HG02852 (cell line): Measurements from ENCODE around the gene MORC3.
"Not testable (repeated sequence)": the region's sequence is repeated elsewhere in the genome, so short reads cannot be mapped to it uniquely, and the experiment has no call there.

Experiments used
- ATAC-seq: cut with Tn5 transposase; IDR thresholded peaks from one replicate; pipeline ENCODE4 v1.9.1; 2021; ENCODE audit warnings: mild to moderate bottlenecking, moderate library complexity; ENCODE audit not compliant: unreplicated experiment

Gene MORC3, protein sequence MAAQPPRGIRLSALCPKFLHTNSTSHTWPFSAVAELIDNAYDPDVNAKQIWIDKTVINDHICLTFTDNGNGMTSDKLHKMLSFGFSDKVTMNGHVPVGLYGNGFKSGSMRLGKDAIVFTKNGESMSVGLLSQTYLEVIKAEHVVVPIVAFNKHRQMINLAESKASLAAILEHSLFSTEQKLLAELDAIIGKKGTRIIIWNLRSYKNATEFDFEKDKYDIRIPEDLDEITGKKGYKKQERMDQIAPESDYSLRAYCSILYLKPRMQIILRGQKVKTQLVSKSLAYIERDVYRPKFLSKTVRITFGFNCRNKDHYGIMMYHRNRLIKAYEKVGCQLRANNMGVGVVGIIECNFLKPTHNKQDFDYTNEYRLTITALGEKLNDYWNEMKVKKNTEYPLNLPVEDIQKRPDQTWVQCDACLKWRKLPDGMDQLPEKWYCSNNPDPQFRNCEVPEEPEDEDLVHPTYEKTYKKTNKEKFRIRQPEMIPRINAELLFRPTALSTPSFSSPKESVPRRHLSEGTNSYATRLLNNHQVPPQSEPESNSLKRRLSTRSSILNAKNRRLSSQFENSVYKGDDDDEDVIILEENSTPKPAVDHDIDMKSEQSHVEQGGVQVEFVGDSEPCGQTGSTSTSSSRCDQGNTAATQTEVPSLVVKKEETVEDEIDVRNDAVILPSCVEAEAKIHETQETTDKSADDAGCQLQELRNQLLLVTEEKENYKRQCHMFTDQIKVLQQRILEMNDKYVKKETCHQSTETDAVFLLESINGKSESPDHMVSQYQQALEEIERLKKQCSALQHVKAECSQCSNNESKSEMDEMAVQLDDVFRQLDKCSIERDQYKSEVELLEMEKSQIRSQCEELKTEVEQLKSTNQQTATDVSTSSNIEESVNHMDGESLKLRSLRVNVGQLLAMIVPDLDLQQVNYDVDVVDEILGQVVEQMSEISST

DNA sequence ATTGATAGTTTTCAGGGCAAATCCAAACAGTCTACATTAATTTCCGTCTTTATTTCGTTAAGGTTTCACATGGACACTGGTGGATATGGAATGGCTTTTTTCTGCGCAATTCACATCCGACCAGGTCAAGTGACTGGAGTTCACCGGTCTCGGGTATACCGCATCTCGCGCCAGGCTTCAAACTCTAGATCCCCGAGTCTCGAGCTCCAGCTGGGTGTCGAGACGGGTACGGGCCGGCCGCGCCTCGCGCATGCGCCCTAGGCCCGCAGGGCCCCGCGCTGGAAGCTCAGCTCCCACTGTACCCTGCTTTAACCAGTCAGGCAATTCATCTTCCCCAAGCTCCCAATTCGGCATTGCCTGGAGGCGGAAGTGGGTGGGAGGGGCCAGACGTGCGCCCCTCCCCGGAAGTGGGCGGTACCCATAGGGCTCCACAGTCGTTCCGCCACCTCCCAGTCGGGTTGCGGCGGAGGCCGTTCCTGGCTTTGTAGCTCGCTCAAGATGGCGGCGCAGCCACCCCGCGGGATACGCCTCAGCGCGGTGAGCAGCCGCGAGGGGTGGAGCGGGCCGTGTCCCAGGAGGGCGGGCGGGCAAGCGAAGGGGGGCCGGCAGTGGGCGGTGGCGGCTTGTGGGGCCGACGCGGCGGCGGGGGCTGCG lies at the start of gene MORC3:
Gene MORC3, plus strand, starts transcription at position 431 of the 654 bp plus-strand sequence. Its CDS starts 68 bp downstream, at position 499.
- ATAC-seq: peak; percentile 87

DNA sequence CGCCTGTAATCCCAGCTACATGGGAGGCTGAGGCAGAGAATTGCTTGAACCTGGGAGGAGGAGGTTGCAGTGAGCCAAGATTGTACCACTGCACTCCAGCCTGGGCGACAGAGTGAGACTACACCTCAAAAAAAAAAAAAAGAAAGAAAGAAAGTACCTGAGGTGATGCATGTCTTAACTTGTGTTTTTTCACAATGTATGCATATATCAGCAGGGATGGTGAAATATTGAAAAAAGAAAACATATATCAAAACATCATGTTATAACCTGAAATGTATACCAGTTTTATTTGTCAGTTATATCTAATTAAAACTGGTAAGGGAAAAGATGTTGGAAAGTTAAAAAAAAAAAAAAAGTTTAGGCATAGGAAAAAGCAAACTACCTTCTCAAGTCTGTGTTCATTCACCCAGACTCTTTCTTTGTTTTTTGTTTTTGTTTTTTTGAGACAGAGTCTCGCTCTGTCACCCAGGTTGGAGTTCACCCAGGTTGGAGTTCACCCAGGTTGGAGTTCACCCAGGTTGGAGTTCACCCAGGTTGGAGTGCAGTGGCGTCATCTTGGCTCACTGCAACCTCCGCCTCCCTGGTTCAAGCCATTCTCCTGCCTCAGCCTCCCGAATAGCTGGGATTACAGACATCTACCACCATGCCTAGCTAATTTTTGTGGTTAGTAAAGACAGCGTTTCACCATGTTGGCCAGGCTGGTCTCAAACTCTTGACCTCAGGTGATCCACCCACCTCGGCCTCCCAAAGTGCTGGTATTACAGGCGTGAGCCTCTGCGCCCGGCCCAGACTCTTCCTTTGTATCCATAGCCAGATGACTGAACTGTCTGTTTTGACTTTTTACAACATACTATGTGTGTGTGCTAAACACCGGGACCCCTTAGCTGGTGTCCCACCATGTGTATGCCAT lies 49.0 kb upstream of the MORC3 start:
- ATAC-seq: not testable (repeated sequence)

DNA sequence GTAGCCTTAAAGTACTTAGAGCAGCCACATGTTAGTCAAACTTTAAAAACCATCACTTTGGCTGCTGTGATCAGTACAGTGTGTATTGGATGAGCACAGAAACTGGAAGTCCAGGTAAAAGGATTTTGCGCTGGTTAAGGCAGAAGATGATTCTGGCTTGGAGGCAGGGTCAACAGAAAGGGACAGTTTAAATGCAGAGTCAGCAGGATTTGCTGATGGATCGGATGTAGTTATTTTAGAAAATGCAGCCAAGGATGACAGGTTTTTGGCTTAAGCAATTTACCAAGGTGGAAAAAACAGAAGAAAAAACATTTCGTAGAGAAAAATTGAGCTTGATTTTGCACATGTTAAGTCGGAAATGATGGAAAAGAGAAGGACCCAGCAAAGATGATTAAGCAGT lies 45.9 kb upstream of the MORC3 start:
- no peak for ATAC-seq

DNA sequence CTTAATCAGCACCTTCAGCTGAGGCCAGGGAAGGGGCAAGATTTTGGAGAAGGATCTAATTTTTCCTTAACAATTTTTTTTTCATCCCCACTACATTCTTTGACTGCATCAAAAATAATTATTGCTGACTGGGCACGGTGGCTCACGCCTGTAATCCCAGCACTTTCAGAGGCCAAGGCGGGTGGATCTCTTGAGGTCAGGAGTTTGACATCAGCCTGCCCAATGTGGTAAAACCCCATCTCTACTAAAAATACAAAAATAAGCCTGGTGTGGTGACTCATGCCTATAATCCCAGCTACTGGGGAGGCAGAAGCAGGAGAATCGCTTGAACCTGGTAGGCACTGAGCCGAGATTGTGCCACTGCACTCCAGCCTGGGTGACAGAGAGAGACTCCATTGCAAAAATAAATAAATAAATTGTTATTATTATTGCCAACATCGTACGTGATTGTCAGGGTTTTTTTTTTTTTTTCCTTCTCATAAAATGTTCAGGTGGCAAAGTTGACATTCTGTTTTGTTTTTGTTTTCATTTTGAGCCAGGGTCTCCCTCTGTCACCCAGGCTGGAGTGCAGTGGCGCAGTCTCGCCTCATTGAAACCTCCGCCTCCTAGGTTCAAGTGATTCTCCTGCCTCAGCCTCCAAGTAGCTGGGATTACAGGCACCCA lies 37.3 kb upstream of the MORC3 start:
- ATAC-seq: no peak

DNA sequence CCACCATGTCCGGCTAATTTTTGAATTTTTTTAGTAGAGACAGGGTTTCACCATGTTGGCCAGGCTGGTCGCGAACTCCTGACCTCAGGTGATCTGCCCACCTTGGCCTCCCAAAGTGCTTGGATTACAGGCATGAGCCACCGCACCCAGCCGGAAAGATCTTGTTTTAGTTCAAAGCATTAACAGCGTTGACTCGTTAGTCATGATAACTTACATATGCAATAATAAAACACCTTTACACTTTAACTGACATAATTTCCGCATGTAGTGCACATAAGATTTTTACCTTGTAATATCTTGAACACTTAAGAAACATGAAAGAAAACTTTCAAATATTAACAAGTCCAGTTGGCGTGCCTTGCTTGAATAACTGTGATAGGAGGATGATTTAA lies 36.8 kb upstream of the MORC3 start:
- not testable (repeated sequence) for ATAC-seq

DNA sequence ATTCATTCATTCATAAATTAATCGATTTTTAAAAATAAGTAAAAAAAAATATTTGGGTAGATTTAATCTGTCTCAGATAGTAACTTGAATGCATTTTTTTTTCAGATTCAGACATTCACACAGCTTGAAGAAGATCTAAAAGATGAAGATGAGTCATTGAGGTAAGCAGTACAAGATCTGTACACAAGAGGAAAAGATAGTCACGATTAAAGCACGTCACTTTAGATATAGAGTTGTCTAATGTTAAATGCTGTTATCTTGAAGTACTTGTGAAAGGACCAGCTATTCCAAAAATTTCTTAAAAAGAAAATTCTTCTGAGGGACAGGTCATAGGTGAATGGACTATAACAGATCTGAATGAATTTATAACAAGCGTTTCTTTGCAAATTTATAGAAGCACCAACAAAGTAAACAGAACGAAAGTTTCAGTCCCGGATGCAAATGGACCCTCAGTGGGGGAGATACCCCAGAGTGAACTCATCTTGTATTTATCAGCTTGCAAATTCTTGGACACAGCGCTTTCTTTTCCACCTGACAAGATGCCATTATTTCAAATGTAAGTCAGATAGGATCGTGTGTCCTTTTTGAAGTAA lies 31.2 kb upstream of the MORC3 start:
- no peak for ATAC-seq

DNA sequence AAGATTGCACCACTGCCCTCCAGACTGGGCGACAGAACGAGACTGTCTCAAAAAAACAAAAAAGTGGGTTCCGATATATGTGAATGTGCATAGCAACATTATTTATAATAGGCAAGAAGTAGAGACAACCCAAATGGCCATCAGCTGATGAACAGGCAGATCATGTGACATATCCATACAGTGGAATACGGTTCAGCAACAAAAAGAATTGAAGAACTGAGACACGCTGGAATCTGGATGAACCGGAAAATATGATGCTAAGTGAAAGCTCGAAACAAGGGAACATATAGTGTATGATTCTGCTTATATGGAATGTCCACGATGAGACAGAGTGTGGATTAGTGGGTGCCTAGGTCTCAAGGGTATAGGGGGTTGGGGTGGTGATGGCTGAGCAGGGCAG lies 28.5 kb upstream of the MORC3 start:
- no peak for ATAC-seq

DNA sequence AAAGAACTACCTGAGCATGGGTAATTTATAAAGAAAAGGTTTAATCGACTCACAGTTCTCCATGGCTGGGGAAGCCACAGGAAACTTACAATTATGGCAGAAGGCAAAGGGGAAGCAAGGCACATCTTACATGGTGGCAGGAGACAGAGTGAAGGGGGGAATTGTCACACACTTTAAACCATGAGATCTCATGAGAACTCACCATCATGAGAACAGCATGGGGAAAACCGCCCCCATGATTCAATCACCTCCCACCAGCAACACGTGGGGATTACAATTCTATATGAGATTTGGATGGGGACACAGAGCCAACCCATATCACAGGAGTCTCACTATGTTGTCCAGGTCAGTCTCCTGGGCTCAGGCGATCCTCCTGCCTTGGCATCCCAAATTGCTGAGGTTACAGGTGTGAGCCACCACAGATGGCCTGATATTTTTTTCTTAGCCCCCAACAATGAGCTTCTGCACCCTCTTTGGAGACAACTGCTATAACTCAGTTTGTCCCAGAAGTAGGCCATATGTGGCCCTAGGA lies 22.5 kb upstream of the MORC3 start:
- no peak for ATAC-seq

DNA sequence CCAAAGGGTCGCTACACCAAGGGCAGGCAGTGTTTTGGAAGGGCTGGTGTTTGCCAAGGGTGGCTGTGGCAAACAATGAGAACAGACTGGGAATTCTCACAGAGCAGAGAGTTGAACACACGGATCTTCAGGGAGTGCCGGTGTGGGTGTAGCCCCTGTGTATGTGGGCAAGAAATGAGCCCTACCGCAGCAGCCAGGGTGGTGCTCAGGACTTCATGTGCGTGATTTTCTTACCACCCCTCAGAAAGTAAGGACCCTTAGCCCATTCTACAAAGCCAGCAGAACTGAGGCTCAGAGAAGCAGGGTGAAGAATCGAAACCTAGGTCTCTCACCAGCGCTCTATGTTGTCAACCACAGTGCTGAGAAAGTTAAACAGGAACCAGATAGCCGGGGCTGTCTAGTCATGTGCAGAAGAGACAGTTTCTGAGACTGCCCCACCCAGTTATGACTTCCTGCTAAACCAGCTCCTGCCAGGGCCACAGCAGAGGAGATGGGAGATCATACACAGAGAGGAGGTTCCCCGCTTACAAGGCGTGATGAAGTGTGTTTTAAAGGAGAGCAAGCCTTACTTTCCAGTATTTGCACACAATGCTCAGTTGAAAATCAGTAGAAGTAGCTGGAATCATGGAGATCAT lies 21.9 kb upstream of the MORC3 start:
- ATAC-seq: peak; percentile 98

DNA sequence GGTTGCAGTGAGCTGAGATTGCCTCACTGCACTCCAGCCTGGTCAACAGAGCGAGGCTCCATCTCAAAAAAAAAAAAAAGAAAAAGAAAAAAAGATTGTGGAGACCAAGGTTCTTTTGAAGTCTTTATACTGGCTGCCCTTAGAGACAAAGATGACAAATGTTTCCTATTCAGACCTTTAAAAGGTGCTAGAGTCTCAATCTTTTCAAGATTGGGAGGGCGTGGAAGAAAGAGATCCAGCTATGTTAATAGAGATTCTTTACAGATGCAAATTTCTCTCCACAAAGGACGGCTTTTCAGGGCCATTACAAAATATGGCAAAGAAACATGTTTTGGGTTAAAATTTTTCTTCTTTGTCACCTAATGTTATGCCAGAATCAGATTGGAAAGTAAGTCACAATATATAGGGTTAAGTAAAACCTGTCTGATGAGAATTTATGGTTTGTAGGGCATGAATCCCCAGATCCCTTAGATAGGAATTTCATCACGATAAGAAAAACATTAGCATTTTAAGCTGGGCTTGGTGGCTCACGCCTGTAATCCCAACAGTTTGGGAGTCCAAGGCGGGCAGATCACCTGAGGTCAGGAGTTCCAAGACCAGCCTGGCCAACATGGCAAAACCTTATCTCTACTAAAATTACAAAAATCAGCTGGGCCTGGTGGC lies 13.0 kb upstream of the MORC3 start:
- ATAC-seq: no peak

DNA sequence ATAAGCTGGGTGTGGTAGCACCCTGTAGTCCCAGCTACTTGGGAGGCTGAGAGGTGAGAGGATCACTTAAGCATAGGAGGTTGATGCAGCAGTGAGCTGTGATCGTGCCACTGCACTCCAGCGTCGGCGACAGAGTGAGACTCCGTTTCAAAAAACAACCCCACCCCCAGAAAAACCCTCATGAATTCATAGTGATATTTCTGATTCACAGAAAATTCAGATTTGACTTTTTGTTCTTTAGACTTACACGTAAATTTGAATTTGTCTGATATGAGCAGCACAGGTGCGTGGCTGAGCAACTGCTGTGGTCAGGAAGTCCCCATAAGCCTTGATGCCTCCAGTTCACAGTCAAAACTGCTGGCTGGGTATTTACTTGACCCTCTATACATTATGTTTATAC lies 10.0 kb upstream of the MORC3 start:
- ATAC-seq: peak; percentile 95

DNA sequence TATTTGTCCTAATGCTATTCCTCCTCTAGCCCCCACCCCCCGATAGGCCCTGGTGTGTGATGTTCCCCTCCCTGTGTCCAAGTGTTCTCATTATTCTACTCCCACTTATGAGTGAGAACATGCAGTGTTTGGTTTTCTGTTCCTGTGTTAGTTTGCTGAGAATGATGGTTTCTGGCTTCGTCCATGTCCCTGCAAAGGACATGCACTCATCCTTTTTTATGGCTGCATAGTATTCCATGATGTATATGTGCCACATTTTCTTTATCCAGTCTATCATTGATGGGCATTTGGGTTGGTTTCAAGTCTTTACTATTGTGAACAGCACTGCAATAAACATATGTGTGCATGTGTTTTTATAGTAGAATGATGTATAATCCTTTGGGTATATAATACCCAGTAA lies 6.6 kb upstream of the MORC3 start:
- ATAC-seq: not testable (repeated sequence)

DNA sequence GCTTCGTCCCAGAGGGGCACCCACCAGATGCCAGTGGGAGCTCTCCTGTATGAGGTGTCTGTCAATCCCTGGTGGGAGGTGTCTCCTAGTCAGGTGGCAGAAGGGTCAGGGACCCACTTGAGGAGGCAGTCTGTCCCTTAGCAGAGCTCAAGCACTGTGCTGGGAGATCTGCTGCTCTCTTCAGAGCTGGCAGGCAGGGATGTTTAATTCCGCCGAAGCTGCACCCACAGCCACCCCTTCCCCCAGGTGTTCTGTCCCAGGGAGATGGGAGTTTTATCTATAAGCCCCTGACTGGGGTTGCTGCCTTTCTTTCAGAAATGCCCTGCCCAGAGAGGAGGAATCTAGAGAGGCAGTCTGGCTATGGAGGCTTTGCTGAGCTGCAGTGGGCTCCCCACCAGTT lies 4.0 kb upstream of the MORC3 start:
- ATAC-seq: not testable (repeated sequence)

DNA sequence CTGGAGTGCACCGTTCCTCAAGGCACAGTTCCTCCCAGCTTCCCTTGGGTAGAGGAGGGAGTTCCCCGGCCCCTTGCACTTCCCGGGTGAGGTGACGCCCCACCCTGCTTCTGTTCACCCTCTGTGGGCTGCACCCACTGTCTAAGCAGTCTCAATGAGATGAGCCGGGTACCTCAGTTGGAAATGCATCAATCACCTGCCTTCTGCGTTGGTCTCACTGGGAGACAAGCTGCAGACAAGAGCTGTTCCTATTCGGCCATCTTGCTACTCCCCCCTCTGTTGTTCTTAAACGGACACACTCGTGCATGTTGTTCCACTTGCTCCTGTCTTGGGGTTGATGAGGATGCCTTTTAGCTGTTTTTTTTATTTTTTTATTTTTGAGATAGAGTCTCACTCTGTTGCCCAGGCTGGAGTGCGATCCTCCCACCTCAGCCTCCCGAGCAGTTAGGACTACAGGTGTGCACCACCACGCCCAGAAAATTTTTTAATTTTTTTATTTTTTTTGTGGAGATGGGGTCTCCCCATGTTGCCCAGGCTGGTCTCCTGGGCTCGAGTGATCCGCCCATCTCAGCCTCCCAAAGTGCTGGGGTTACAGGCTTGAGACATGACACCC lies 3.0 kb upstream of the MORC3 start:
- no peak for ATAC-seq

DNA sequence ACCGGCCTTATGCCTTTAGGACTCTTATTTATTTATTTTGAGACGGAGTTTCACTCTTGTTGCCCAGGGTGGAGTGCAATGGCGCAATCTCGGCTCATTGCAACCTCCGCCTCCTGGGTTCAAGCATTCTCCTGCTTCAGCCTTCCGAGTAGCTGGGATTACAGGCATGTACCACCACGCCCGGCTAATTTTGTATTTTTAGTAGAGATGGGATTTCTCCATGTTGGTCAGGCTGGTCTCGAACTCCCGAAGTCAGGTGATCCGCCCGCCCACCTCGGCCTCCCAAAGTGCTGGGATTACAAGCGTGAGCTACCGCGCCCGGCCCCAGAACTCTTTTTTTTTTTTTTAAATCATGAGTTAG lies 611 bp upstream of the MORC3 start:
- ATAC-seq: not testable (repeated sequence)

DNA sequence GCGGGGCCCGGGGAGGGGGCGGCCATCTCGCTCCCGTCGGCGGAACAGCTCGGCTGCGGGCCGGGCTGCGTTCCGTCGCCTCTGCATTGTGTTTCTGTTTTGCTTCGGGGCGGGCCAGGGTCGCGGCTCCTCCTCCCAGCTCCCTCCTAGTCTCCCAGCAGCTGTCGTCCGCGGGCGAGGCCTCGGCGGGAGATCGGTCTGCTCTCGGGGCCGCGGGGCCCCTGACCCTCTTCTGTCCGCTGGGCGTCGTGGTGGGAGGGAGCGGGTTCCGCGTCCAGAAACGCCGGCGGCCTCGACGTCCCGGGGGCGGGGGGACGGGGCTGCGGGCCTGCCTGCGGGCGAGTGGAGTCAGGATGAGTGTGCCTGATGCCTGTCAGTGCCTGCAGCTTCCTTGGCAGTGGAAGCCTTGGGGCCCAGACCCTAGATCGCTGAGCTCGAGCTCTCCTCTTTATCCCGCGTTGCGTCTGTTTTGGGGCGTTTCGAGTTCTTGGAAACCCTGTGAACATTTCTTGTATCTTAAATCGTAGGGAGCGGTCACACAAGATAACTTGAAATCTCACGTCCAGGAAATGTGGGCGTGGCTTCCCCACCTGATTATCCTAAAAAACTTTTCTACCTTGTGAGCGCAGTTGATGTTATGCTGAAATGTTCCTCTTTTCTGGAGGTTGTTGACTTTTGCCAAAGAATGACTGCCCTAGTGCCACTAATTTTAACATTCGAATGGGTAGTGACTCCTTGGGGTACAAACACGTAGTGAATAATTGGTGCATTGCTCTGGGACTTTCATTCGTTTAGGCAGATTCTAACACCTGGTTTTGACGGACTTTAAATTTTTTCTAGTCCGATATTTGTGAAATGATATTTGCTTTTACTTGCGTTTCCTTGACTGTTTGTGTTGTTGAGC lies 676 bp downstream of the MORC3 start:
- peak; percentile 51 for ATAC-seq
